ENCODE results near the gene C12orf56.
"Not testable (repeated sequence)": the region's sequence is repeated elsewhere in the genome, so short reads cannot be mapped to it uniquely, and the experiment has no call there.

DNA sequence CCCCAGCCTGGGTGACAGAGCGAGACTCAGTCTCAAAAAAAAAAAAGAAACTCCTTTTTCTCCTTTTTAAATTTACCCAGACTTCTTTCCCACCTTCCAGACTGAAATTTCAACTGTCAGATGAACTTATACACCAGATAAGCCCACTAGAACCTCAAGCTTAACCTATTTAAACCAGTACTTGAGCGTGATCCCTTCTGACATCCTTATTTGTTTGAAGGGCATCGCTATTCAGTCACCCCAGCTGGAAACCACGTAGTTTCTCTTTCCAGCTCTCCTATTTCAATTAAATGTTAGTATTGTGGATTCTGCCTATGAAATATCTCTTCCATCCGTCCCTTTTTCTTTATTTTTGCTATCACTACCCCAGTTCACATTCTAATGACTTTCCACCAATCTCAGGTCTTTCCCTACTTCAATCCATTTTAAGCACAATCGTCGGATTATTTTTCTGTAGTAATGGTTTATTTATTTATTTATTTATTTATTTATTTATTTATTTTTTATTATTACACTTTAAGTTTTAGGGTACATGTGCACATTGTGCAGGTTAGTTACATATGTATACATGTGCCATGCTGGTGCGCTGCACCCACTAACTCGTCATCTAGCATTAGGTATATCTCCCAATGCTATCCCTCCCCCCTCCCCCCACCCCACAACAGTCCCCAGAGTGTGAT is 61.4 kb downstream of the C12orf56 start:
- TF ChIP-seq, protein P1, sequence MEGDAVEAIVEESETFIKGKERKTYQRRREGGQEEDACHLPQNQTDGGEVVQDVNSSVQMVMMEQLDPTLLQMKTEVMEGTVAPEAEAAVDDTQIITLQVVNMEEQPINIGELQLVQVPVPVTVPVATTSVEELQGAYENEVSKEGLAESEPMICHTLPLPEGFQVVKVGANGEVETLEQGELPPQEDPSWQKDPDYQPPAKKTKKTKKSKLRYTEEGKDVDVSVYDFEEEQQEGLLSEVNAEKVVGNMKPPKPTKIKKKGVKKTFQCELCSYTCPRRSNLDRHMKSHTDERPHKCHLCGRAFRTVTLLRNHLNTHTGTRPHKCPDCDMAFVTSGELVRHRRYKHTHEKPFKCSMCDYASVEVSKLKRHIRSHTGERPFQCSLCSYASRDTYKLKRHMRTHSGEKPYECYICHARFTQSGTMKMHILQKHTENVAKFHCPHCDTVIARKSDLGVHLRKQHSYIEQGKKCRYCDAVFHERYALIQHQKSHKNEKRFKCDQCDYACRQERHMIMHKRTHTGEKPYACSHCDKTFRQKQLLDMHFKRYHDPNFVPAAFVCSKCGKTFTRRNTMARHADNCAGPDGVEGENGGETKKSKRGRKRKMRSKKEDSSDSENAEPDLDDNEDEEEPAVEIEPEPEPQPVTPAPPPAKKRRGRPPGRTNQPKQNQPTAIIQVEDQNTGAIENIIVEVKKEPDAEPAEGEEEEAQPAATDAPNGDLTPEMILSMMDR (IDR thresholded peaks at IDR 0.05; ENCODE audit: extremely low read depth in 1 of 2, insufficient read depth in 1 of 2, low read depth in 1 of 2, low read length in 2 of 2), result not testable (repeated sequence)
- TF ChIP-seq POLR2A (IDR thresholded peaks at IDR 0.05; ENCODE audit: low read depth, low read length); GATA2 (IDR thresholded peaks at IDR 0.05; ENCODE audit: insufficient read depth, insufficient read length, low read depth, low read length): not testable (repeated sequence)
- TF ChIP-seq, protein P2, sequence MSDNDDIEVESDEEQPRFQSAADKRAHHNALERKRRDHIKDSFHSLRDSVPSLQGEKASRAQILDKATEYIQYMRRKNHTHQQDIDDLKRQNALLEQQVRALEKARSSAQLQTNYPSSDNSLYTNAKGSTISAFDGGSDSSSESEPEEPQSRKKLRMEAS (IDR thresholded peaks at IDR 0.05; ENCODE audit: insufficient read depth, insufficient read length), result not testable (repeated sequence)
